GM13977 (cell line): Measurements from ENCODE around the gene INPP4A.

Source experiments
- DNase-seq: peaks from one replicate; pipeline ENCODE4 v3.0.0; 2012; ENCODE audit warnings: low spot score
- CTCF ChIP-seq: IDR thresholded peaks from 2 replicates; pipeline ENCODE4 v1.5.1; 2012; ENCODE audit warnings: mild to moderate bottlenecking, control low read depth; ENCODE audit not compliant: insufficient read depth; ENCODE audit errors: extremely low read depth, missing control alignments
- in situ Hi-C: fragments of 300-500 bp; cut with MboI; formaldehyde crosslinking; loops from one replicate; pipeline ENCODE4 v1.12.0; 2022; ENCODE audit warnings: low sequenced_read_pairs, low pct_unique_long_range_greater_than_20kb, mixed read lengths, inconsistent platforms; ENCODE audit not compliant: unreplicated experiment

INPP4A gene

GRCh38 chr2:98436734-98437133, 7.9 kb upstream of the INPP4A start:
- DNase-seq, result no peak
- in situ Hi-C loops, result no loop called here
- TF ChIP-seq CTCF, result no peak

GRCh38 chr2:98438190-98439133, 6.2 kb upstream of the INPP4A start:
- TF ChIP-seq CTCF, result no peak
- in situ Hi-C loops, result no loop called here
- peak; percentile 62 for DNase-seq

GRCh38 chr2:98441706-98442450, 2.8 kb upstream of the INPP4A start:
- TF ChIP-seq CTCF, result no peak
- DNase-seq, result no peak
- in situ Hi-C loops, result no loop called here

GRCh38 chr2:98442488-98442887, 2.2 kb upstream of the INPP4A start:
- DNase-seq, result no peak
- TF ChIP-seq CTCF, result no peak
- in situ Hi-C loops, result no loop called here

GRCh38 chr2:98445177-98445682, 572 bp downstream of the INPP4A start:
- peak; percentile 42 for DNase-seq
- in situ Hi-C loops, result no loop called here
- TF ChIP-seq CTCF, result no peak

GRCh38 chr2:98445683-98446581, 1.3 kb downstream of the INPP4A start:
- no peak for DNase-seq
- in situ Hi-C loops, result no loop called here
- no peak for TF ChIP-seq CTCF
